K562 (cell line): ENCODE data around the gene DGAT2L6. TPM values are rescaled to one million over a fixed set of nuclear protein-coding genes. Genes with fewer than 3 reads are reported as not detected.
"Not testable (repeated sequence)": the region's sequence is repeated elsewhere in the genome, so short reads cannot be mapped to it uniquely, and the experiment has no call there.

Experiments
- ATAC-seq: fragments of 200-7000 bp; cut with Tn5 transposase; 3 replicates; pipeline ENCODE4 v1.9.1; 2020; ENCODE audit warnings: moderate library complexity
- BruUV-seq: library from RNA; stranded (reverse); fragments of 400-500 nt; replicated peaks from 2 replicates; lab custom pipeline; 2021; lab: Mats Ljungman, UMichigan
- CTCF ChIA-PET: fragments of 300-600 bp; formaldehyde crosslinking; extraction: SDS; loops from one replicate; lab custom pipeline; 2021; ENCODE audit warnings: low intra/inter-chr PET ratio; lab: Yijun Ruan, JAX
- POLR2A ChIA-PET: fragments of 300-600, 350-650 bp; sonication (Branson Sonifier 250); formaldehyde crosslinking; extraction: SDS; loops from one replicate; lab custom pipeline; 2021; ENCODE audit warnings: antibody characterized with exemption, inconsistent platforms; lab: Yijun Ruan, JAX
- DNase-seq, 4 experiments: peaks; one replicate each; pipeline versions ENCODE4 v3.0.0 to v3.0.0-alpha.2; 2011 to 2018; ENCODE audit warnings: low spot score in 3 of 4, mixed read lengths in 3 of 4; ENCODE audit errors: extremely low read depth in 1 of 4
- FAIRE-seq: peaks from 2 replicates; lab custom pipeline; 2011; peaks lifted over from hg19 to GRCh38; lab: Jason Lieb, UNC
- H2AFZ ChIP-seq: 2 replicates; pipeline ENCODE4 v1.6.0; 2011; ENCODE audit warnings: low read depth, low read length, control low read depth, inconsistent platforms
- H3K27ac ChIP-seq: fragments of 200-600 bp; 3 replicates; pipeline ENCODE4 v1.8.0; 2011; ENCODE audit warnings: low read depth, mild to moderate bottlenecking, control low read depth, inconsistent platforms, low read length, moderate library complexity, mixed read lengths; ENCODE audit errors: extremely low read depth
- H3K27me3 ChIP-seq, 2 experiments: fragments of 300-600 bp in 1 of 2; 2 replicates in 1 of 2; 3 replicates in 1 of 2; pipeline versions ENCODE4 v1.6.0 to v1.8.0; 2011; ENCODE audit warnings: inconsistent platforms in 2 of 2, low read length in 2 of 2, mild to moderate bottlenecking in 1 of 2, mixed read lengths in 1 of 2, moderate library complexity in 1 of 2; ENCODE audit not compliant: control insufficient read depth in 2 of 2, insufficient read depth in 2 of 2
- H3K36me3 ChIP-seq: fragments of 300-600 bp; 3 replicates; pipeline ENCODE4 v1.8.0; 2011; ENCODE audit warnings: mild to moderate bottlenecking, low read length, inconsistent platforms; ENCODE audit not compliant: control insufficient read depth, insufficient read depth
- H3K4me1 ChIP-seq, 2 experiments: fragments of 200-600 bp in 1 of 2; replicated peaks in 1 of 2; 2 replicates in 1 of 2; 3 replicates in 1 of 2; pipeline versions ENCODE4 v1.5.1 to v1.8.0; 2011; ENCODE audit warnings: inconsistent platforms in 2 of 2, low read length in 2 of 2, mild to moderate bottlenecking in 1 of 2, mixed read lengths in 1 of 2, moderate library complexity in 1 of 2; ENCODE audit not compliant: control insufficient read depth in 2 of 2, insufficient read depth in 2 of 2
- H3K4me2 ChIP-seq: 2 replicates; pipeline ENCODE4 v1.6.1; 2011; ENCODE audit warnings: low read length, control low read depth, inconsistent platforms, mixed read lengths; ENCODE audit not compliant: insufficient read depth
- H3K4me3 ChIP-seq: fragments of 200-600 bp; sonication (generic), shearing (Covaris generic); 2 replicates; pipeline ENCODE4 v1.5.1; 2016; ENCODE audit warnings: control low read depth, inconsistent platforms
- H3K79me2 ChIP-seq: fragments of 200-600 bp; 3 replicates; pipeline ENCODE4 v1.8.0; 2011; ENCODE audit warnings: low read length, inconsistent platforms; ENCODE audit not compliant: control insufficient read depth, insufficient read depth
- H3K9ac ChIP-seq, 2 experiments: 2 replicates each; pipeline versions ENCODE4 v1.6.0 to v1.6.1; 2011; ENCODE audit warnings: low read depth in 2 of 2, low read length in 2 of 2, control low read depth in 1 of 2, inconsistent platforms in 1 of 2, mild to moderate bottlenecking in 1 of 2, mixed read lengths in 1 of 2; ENCODE audit not compliant: insufficient read depth in 1 of 2
- H3K9me1 ChIP-seq: one replicate; pipeline ENCODE4 v1.6.0; 2011; ENCODE audit warnings: inconsistent platforms, mild to moderate bottlenecking, low read length, moderate library complexity; ENCODE audit not compliant: control insufficient read depth, insufficient read depth
- H3K9me3 ChIP-seq: replicated peaks from 2 replicates; pipeline ENCODE4 v1.5.1; 2011; ENCODE audit warnings: low read depth, low read length, inconsistent platforms; ENCODE audit not compliant: control insufficient read depth, insufficient read depth
- H4K20me1 ChIP-seq: replicated peaks from 2 replicates; pipeline ENCODE4 v1.6.1; 2011; ENCODE audit warnings: low read length, inconsistent platforms, mixed read lengths; ENCODE audit not compliant: control insufficient read depth, insufficient read depth
- BCOR ChIP-seq: fragments of 450-650 bp; IDR thresholded peaks from 2 replicates; pipeline ENCODE4 v1.6.1; 2016
- CBFA2T3 ChIP-seq: fragments of 450-650 bp; IDR thresholded peaks from 2 replicates; pipeline ENCODE4 v1.6.1; 2017
- CBX8 ChIP-seq: fragments of 200-600 bp; sonication (generic); IDR thresholded peaks from 2 replicates; pipeline ENCODE4 v1.6.1; 2012; ENCODE audit warnings: borderline replicate concordance, mixed run types, low read depth, mild to moderate bottlenecking, moderate library complexity, mixed read lengths, low read length, control low read depth, inconsistent platforms; ENCODE audit not compliant: poor library complexity, severe bottlenecking; ENCODE audit errors: extremely low read depth
- HIVEP1 ChIP-seq: fragments of 250-450 bp; sonication (Bioruptor Pico); IDR thresholded peaks from 2 replicates; pipeline ENCODE4 v1.4.0; 2020; ENCODE audit warnings: mild to moderate bottlenecking
- HOXB6 ChIP-seq: fragments of 250-450 bp; sonication (Bioruptor Pico); IDR thresholded peaks from 2 replicates; pipeline ENCODE4 v1.5.1; 2022; ENCODE audit warnings: mild to moderate bottlenecking, borderline replicate concordance
- KAT7 ChIP-seq: sonication (generic); formaldehyde crosslinking; IDR thresholded peaks from 2 replicates; pipeline ENCODE4 v1.8.0; 2022; ENCODE audit warnings: missing genetic modification reagents, mild to moderate bottlenecking, borderline replicate concordance
- POLR2AphosphoS5 ChIP-seq: IDR thresholded peaks from 2 replicates; pipeline ENCODE4 v1.6.1; 2011; ENCODE audit warnings: mild to moderate bottlenecking, low read depth, low read length, moderate library complexity; ENCODE audit not compliant: control insufficient read depth, insufficient read depth
- SAP30 ChIP-seq: fragments of 200-600 bp; sonication (generic); IDR thresholded peaks from 2 replicates; pipeline ENCODE4 v1.6.1; 2012; ENCODE audit warnings: borderline replicate concordance, low read depth, mild to moderate bottlenecking, moderate library complexity, low read length, control low read depth, inconsistent platforms; ENCODE audit not compliant: insufficient read depth, poor library complexity, severe bottlenecking
- SMARCB1 ChIP-seq: IDR thresholded peaks from 2 replicates; pipeline ENCODE4 v1.6.1; 2011; ENCODE audit warnings: improper control_type of control experiment, low read depth; ENCODE audit not compliant: insufficient read length
- SPI1 ChIP-seq: IDR thresholded peaks from 2 replicates; pipeline ENCODE4 v1.6.1; 2011; ENCODE audit warnings: low read depth, low read length, control low read depth, borderline replicate concordance
- ZFP36 ChIP-seq: fragments of 150-350 bp; IDR thresholded peaks from 2 replicates; pipeline ENCODE4 v1.6.1; 2018; ENCODE audit warnings: low read length, low read depth; ENCODE audit not compliant: partially characterized antibody
- ZNF431 ChIP-seq: sonication (generic); formaldehyde crosslinking; IDR thresholded peaks from 2 replicates; pipeline ENCODE4 v1.8.0; 2022; ENCODE audit warnings: mild to moderate bottlenecking, missing genetic modification reagents
- WGBS: fragments of 100-300 bp; shearing (Covaris generic); methylation state at CpG from one replicate; pipeline ENCODE4 v1.1.6; 2016; ENCODE audit warnings: low coverage, mixed read lengths; ENCODE audit not compliant: insufficient coverage; ENCODE audit errors: missing lambda C conversion rate; 5-methylcytosine and 5-hydroxymethylcytosine counted together
- in situ Hi-C: fragments of 300-500 bp; cut with MboI; formaldehyde crosslinking; loops from 4 replicates; pipeline ENCODE4 v1.15.0; 2018; ENCODE audit warnings: inconsistent platforms, mixed read lengths
- intact Hi-C: fragments of 100-400 bp; cut with micrococcal nuclease; formaldehyde crosslinking; loops from 2 replicates; pipeline ENCODE4 v1.14.2; 2022
- polyA plus RNA-seq, 8 experiments: library from polyadenylated mRNA; depleted of rRNA in 4 of 8; stranded (reverse) in 5 of 8; unstranded in 3 of 8; fragments of >200 nt; fragmentation: Nextera tagmentation in 2 of 8; fragmentation: Illumina TruSeq in 1 of 8; extraction: Ambion mirVana in 2 of 8; extraction: Trizol in 1 of 8; gene quantifications; 2 replicates each; pipeline versions ENCODE4 v1.2.1 to v1.2.3, GENCODE V29; 2011 to 2014; ENCODE audit warnings: inconsistent platforms in 1 of 8, missing spikeins in 1 of 8
- total RNA-seq, 7 experiments: library from RNA; depleted of rRNA in 6 of 7; stranded (reverse); fragments of >200 nt in 6 of 7; fragmentation: Illumina TruSeq in 2 of 7; extraction: Trizol in 2 of 7; gene quantifications; 2 replicates each; pipeline versions ENCODE4 v1.2.1 to v1.2.3, GENCODE V29; 2011 to 2021; ENCODE audit warnings: low replicate concordance in 1 of 7
- TF ChIP-seq, protein P1 (sequence below), 3 experiments: IDR thresholded peaks in 2 of 3; conservative IDR thresholded peaks in 1 of 3; 2 replicates each; pipeline ENCODE4 v1.5.1; 2011 to 2012; ENCODE audit warnings: low read length in 3 of 3, mild to moderate bottlenecking in 3 of 3, control low read depth in 2 of 3, improper control_type of control experiment in 1 of 3, inconsistent platforms in 1 of 3, low read depth in 1 of 3, mixed read lengths in 1 of 3, moderate library complexity in 1 of 3; ENCODE audit not compliant: insufficient read depth in 2 of 3

Gene DGAT2L6
- total and polyA plus RNA-seq, 9 of the 15 experiments (the other 6 are each of a cell fraction or from before 2014, with no cell fraction given), result not detected

DNA sequence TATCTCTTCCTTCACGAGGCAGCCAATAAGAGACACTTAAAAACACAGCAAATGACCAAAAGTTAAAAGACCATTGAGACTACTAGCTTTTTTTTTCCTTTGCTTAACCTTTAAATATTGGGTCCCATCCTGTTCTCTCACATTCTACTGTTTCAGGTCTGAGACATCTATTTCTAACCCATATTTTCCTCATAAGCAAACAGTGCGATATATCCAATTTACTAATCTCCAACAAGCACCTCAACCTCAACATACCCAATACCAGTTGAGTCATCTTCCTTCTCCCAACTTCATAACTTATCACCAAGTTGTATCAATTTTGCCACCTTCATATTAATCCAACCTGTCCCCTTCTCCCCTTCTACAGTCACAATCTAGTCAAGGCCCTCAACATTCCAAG lies 64.2 kb downstream of the DGAT2L6 start (continued):
- TF ChIP-seq, protein P1, sequence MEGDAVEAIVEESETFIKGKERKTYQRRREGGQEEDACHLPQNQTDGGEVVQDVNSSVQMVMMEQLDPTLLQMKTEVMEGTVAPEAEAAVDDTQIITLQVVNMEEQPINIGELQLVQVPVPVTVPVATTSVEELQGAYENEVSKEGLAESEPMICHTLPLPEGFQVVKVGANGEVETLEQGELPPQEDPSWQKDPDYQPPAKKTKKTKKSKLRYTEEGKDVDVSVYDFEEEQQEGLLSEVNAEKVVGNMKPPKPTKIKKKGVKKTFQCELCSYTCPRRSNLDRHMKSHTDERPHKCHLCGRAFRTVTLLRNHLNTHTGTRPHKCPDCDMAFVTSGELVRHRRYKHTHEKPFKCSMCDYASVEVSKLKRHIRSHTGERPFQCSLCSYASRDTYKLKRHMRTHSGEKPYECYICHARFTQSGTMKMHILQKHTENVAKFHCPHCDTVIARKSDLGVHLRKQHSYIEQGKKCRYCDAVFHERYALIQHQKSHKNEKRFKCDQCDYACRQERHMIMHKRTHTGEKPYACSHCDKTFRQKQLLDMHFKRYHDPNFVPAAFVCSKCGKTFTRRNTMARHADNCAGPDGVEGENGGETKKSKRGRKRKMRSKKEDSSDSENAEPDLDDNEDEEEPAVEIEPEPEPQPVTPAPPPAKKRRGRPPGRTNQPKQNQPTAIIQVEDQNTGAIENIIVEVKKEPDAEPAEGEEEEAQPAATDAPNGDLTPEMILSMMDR (IDR thresholded peaks at IDR 0.05 in 2 of 3, conservative IDR thresholded peaks at IDR 0.05 in 1 of 3; ENCODE audit: insufficient read depth in 2 of 3, low read depth in 1 of 3, low read length in 3 of 3), result no peak
- TF ChIP-seq, all 486 proteins: peak for 0

DNA sequence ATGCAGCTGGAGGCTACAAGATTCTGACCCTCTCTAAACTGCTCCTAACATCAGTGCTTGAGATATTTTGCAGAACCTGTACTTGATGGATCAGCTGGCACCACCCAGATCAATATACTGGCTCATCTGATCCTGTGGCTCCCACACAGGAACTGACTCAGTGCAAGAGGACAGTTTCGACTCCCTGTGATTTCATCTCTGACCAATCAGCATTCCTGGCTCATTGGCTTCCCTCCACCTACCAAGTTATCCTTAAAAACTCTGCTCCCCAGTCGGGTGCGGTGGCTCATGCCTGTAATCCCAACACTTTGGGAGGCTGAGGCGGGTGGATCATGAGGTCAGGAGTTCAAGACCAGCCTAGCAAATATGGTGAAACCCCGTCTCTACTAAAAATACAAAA lies 66.3 kb downstream of the DGAT2L6 start:
- ATAC-seq, H3K4me2 ChIP-seq, H3K4me3 ChIP-seq, H3K36me3 ChIP-seq, H3K27me3 ChIP-seq, H3K9me1 ChIP-seq, POLR2A ChIA-PET, H3K9ac ChIP-seq, CTCF ChIA-PET, H3K27ac ChIP-seq, DNase-seq, H2AFZ ChIP-seq, BruUV-seq, H3K9me3 ChIP-seq, FAIRE-seq, H3K4me1 ChIP-seq, H4K20me1 ChIP-seq, intact Hi-C loops, in situ Hi-C loops, H3K79me2 ChIP-seq: not testable (repeated sequence)
- WGBS, result 3% methylated on average over 5 of the region's 5 CpGs

DNA sequence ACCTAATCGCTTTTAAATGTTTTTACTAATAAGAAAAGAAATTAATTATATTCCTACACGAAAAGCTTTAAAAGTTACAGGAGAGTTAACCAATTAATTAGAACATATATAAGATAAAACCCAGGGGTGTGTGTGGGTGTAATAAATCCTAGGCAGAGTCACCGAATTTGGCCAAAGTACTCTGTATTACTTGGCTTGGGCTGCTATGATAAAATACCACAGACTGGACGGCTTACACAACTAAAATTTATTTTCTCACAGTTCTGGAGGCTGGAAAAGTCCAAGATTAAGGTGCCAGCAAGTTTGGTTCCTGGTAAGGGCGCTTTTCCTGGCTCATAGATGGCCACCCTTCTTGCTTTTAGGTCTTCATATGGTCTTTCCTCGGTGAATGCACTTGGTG lies 67.6 kb downstream of the DGAT2L6 start:
- DNase-seq, result no peak
- no peaks in the 10 kb centered on the region for H3K36me3 ChIP-seq
- BruUV-seq, result no TSS peak
- H3K9me3 ChIP-seq, result no peaks in the 10 kb centered on the region
- WGBS, result 0% methylated on average over 6 of the region's 6 CpGs
- H3K79me2 ChIP-seq, result no peaks in the 10 kb centered on the region
- no peak overlapping the region for H3K4me2 ChIP-seq
- ChIA-PET POLR2A (no interaction called here), CTCF (no interaction called here)
- H3K4me3 ChIP-seq, result no peak overlapping the region
- no peak for ATAC-seq
- H3K9me1 ChIP-seq, result no peaks in the 10 kb centered on the region
- no peaks in the 10 kb centered on the region for H3K4me1 ChIP-seq
- in situ Hi-C loops (no loop called here), intact Hi-C loops (no loop called here)
- no peak overlapping the region for H2AFZ ChIP-seq
- H3K27me3 ChIP-seq, result peaks cover 5% of the 10 kb centered on the region in 2 experiments; a peak in 2 of 5 replicates
- H3K27ac ChIP-seq, result no peak overlapping the region
- no peak overlapping the region for H3K9ac ChIP-seq
- FAIRE-seq, result no peak
- H4K20me1 ChIP-seq, result no peaks in the 10 kb centered on the region
- no peak for TF ChIP-seq CBX8
- TF ChIP-seq HIVEP1, result no peak
- TF ChIP-seq SPI1, result no peak
- no peak for TF ChIP-seq CBFA2T3
- no peak for TF ChIP-seq POLR2AphosphoS5
- TF ChIP-seq BCOR, result no peak
- TF ChIP-seq KAT7, result no peak
- no peak for TF ChIP-seq HOXB6 (CRISPR knock-in tag)
- TF ChIP-seq SMARCB1, result no peak
- no peak for TF ChIP-seq ZNF431 (CRISPR knock-in tag)
- TF ChIP-seq SAP30, result no peak
- no peak for TF ChIP-seq ZFP36
